Cardiac septum (tissue), 1 donor: ENCODE results near the gene NOS1. TPM values are rescaled to one million over a fixed set of nuclear protein-coding genes. Genes with fewer than 3 reads are reported as not detected.
"Not testable (repeated sequence)": the region's sequence is repeated elsewhere in the genome, so short reads cannot be mapped to it uniquely, and the experiment has no call there.

Experiments used
- DNase-seq: peaks from one replicate; pipeline ENCODE4 v3.0.0-alpha.2; 2020; ENCODE audit warnings: low spot score
- intact Hi-C: fragments of 100-400 bp; cut with DNase I; formaldehyde crosslinking; loops from one replicate; pipeline ENCODE4 v1.14.0; 2022
- long read RNA-seq: library from polyadenylated mRNA; unstranded; transcript quantifications from one replicate; pipeline ENCODE4 v2.0.0, GENCODE V29; 2021
- total RNA-seq: library from RNA; stranded (reverse); fragmentation: NEBNext Ultra II Directional; extraction: Animal tissue kit (Norgen Biotek cat#: 25700); gene quantifications from one replicate; pipeline ENCODE4 v1.2.1, GENCODE V29; 2021
- donor health status: DM: no; HTN: no; CAD: no.

Gene NOS1
- 0.32 TPM for total RNA-seq
- long read RNA-seq: 0 reads

- intact Hi-C loops: no loop called here
- DNase-seq: peak; percentile 22
These were observed at the start of gene NOS1 for GRCh38 chr12:117361347-117361751. Gene NOS1, minus strand, starts transcription at chr12:117361626. Its CDS starts 30,557 bp downstream, at chr12:117331069.

DNA sequence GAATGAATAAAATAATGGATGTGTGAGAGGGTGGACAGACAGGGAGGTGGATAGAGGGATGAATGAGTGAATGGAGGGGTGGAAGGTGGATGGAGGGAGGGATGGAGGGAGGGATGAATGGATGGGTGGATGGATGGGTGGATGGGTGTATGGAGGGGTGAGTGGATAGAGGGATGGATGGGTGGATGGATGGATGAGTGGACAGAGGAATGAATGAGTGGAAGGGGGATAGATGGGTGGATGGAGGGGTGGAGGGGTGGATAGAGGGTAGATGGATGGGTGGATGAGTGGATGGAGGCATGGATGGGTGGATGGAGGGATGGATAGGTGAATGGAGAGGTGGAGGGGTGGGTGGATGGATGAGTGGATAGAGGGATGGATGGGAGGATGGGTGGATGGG, 47.9 kb upstream of the NOS1 start:
- intact Hi-C loops: no loop called here

DNA sequence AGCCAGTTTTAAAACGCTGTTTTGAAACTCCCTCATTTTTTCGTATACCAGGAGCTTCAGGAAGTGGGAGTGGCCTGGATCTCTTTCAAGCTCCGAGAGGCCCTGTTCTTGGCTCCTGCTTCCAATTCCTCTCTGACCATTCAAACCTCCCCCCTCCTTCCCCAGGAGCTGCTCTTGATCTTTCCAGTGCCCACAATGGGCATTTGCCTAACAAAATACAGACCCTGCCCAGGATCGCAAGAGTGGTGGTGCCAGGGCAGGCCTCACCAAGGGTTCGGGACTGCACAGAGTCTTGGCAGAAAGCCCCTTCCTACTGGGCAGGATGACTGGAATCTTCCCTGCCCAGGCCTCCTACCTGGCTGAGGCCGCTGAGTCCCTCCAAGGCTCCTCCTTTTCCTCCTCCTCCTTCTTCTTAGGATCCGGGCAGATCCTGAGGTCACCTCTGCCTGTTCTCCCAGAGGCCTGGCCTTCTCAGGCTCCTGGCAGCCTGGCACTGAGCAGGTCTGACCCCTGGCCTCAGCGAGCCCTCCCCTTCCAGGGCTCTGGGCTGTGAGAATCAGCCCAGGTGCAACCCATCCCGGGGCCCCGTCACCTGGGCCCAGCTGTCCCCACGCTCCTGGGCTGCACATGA, 46.9 kb upstream of the NOS1 start:
- DNase-seq: no peak
- intact Hi-C loops: no loop called here

More for the DNA sequence above, 47.9 kb upstream of the NOS1 start:
- no peak for DNase-seq

GRCh38 chr12:117404940-117405339, 43.5 kb upstream of the NOS1 start:
- DNase-seq: no peak
- intact Hi-C loops: no loop called here

- intact Hi-C loops: no loop called here
- no peak for DNase-seq
These were observed 42.9 kb upstream of the NOS1 start for GRCh38 chr12:117404203-117404853.

DNA sequence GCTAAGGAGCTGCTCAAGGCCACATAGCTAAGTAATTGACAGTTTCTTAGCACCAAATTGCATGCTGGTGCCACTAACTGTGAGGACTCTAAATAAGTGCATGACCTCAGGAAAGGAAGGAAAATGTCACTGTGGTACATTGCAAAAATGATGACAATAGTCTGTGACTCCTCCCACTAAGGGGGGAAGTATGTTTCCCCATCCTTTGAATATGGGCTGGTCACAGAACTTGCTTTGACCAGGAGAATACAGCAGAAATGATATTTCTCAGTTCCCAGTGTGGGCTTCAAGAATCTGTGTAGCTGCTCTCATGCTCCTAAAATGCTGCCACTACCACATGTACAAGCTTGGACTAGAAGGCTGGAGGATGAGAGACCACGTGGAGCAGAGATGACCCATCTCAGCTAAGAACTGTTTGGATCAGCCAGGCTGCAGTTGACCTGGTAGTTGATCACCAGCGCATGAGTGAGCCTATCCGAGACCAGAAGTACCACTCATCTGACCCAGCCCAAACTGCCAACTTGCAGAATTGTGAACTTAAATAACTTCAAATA, 42.2 kb upstream of the NOS1 start:
- DNase-seq: no peak
- intact Hi-C loops: no loop called here

GRCh38 chr12:117402363-117402762, 40.9 kb upstream of the NOS1 start:
- no peak for DNase-seq
- intact Hi-C loops: no loop called here

GRCh38 chr12:117400912-117401311, 39.5 kb upstream of the NOS1 start:
- DNase-seq: no peak
- intact Hi-C loops: no loop called here

DNA sequence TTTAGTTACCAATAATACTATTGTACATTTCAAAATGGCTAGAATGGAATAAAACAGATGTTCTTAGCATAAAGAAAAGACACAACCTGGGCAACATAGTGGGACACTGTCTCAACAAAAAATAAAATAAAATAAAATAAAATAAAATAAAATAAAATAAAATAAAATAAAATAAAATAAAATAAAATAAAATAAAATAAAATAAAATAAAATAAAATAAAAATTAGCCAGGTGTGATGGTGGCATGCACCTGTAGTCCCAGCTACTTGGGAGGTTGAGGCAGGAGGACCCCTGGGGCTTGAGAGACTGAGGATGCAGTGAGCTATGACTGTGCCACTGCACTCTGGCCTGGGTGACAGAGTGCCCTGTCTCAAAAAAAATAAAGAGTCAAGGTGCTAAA, 37.1 kb upstream of the NOS1 start:
- DNase-seq, intact Hi-C loops: not testable (repeated sequence)

GRCh38 chr12:117395766-117396165, 34.3 kb upstream of the NOS1 start:
- intact Hi-C loops: no loop called here
- DNase-seq: no peak

- peak; percentile 26 for DNase-seq
- intact Hi-C loops: no loop called here
These were observed 33.1 kb upstream of the NOS1 start for GRCh38 chr12:117394491-117394890.

GRCh38 chr12:117393656-117394055, 32.2 kb upstream of the NOS1 start:
- DNase-seq: peak; percentile 22
- intact Hi-C loops: no loop called here

DNA sequence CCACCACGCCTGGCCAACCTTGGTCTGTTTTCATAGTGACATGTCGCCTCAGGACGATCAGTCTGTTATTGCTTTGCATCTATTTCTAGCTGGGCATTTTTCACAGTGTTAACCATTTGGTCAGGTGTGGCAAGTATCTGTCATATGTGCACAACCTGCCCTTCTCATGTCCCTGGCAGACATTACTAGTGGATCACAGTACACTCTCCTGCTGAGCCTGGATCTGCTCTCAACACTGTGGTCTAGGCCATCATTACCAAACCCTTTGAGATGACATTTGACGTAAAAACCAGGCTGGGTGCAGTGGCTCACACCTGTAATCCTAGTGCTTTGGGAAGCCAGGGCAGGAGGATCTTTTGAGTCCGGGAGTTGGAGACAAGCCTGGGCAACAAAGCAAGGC, 29.4 kb upstream of the NOS1 start:
- intact Hi-C loops: no loop called here
- DNase-seq: peak; percentile 3

GRCh38 chr12:117388951-117389446, 27.6 kb upstream of the NOS1 start:
- intact Hi-C loops: no loop called here
- no peak for DNase-seq

DNA sequence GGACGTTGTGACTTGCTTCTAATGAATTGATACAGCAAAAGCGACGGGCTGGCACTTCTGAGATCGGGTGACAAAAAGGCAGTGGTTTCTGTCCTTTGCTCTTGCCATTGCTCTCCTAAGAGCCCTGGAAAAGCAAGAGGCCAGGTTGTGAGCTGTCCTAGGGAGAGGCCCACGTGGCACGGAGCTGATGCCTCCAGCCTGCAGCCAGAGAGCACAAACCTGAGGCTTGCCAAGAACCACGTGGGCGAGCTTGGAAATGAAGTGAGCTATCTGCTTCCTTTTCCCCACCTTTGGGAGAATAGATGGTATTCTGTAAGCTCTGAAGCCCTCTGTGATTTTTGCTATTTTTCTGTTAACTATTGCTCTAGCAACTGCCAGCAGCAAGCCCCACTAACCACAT, 26.4 kb upstream of the NOS1 start:
- DNase-seq: peak; percentile 14
- intact Hi-C loops: no loop called here

DNA sequence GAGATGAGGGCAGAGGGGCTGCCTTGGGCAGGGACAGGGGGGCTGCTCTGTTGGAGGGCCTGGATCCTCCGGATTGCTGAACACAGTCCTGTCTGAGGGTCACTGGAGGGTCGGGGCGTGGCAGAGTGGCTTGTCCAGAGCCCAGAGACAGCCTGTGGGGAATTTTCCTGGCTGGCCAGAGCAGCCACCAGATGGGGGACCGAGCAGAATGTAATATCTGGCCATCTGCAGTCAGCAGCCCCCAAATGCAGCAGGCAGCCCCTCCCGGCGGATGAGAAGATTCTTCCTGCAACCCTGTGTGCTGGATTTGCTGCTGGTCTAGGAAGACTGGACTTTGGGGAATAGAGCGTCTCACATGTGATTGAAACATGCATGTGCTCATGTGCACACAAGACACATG, 23.3 kb upstream of the NOS1 start:
- peak; percentile 43 for DNase-seq
- intact Hi-C loops: no loop called here

- intact Hi-C loops: no loop called here
- no peak for DNase-seq
These were observed 18.7 kb upstream of the NOS1 start for GRCh38 chr12:117380083-117380482.

DNA sequence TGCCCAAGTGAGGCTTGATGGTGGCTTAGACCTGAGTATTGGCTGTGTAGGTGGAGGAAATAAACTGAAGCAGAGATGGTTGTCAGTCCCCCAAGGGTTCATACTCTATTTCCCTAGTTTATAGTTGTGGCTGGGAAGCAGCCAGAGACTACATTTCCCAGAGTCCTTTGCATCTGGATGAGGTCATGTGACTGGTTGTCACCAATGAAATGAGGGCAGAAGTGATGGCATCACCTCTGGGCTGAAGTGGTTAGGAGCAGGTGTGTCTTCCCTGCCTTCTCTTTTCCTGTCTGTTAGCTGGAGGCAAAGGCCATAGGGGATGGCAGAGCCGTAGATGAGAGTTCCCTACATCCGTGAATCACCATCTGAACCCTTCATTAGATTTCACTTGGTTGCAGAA, 16.3 kb upstream of the NOS1 start:
- intact Hi-C loops: no loop called here
- DNase-seq: no peak

GRCh38 chr12:117370588-117370987, 9.2 kb upstream of the NOS1 start:
- DNase-seq: no peak
- intact Hi-C loops: no loop called here

GRCh38 chr12:117370000-117370399, 8.6 kb upstream of the NOS1 start:
- peak; percentile 1 for DNase-seq
- intact Hi-C loops: not testable (repeated sequence)
